Transverse colon (tissue), 4 donors: Measurements from ENCODE around the gene ZNF684. TPM values are rescaled to one million over a fixed set of nuclear protein-coding genes. Genes with fewer than 3 reads are reported as not detected.
"Not testable (repeated sequence)": the region's sequence is repeated elsewhere in the genome, so short reads cannot be mapped to it uniquely, and the experiment has no call there.

Experiments
- DNase-seq: peaks from one replicate; pipeline ENCODE4 v3.0.0-alpha.2; 2019
- H3K27ac ChIP-seq, 4 donors: fragments of 200-600 bp; sonication (generic); 2 replicates each; pipeline ENCODE4 v1.5.1; 2016 to 2018; ENCODE audit warnings: inconsistent platforms in 4 of 4
- H3K27me3 ChIP-seq: fragments of 200-600 bp; sonication (generic); 2 replicates; pipeline ENCODE4 v1.5.1; 2017; ENCODE audit warnings: inconsistent platforms
- H3K36me3 ChIP-seq, 4 donors: fragments of 200-600 bp; sonication (generic); 2 replicates each; pipeline ENCODE4 v1.5.1; 2017 to 2019; ENCODE audit warnings: inconsistent platforms in 4 of 4
- H3K4me1 ChIP-seq, 4 donors: fragments of 200-600 bp; sonication (generic); 2 replicates each; pipeline ENCODE4 v1.5.1; 2017 to 2020; ENCODE audit warnings: inconsistent platforms in 4 of 4
- H3K4me3 ChIP-seq, 4 donors: fragments of 200-600 bp; sonication (generic); 1 replicate in 1 of 4; 2 replicates in 3 of 4; pipeline versions ENCODE4 v1.5.1 to v1.6.1; 2017 to 2019; ENCODE audit warnings: inconsistent platforms in 4 of 4
- H3K9me3 ChIP-seq, 2 donors: fragments of 200-600 bp; sonication (generic); 2 replicates each; pipeline ENCODE4 v1.5.1; 2017 to 2019; ENCODE audit warnings: inconsistent platforms in 2 of 2
- CTCF ChIP-seq, 5 experiments: fragments of 200-600 bp in 3 of 5; fragments of 450-650 bp in 2 of 5; sonication (generic) in 3 of 5; IDR thresholded peaks; 1 replicate in 2 of 5; 2 replicates in 3 of 5; pipeline ENCODE4 v1.5.1; 2016 to 2017; ENCODE audit warnings: antibody characterized with exemption in 5 of 5, inconsistent platforms in 3 of 5, mild to moderate bottlenecking in 2 of 5, moderate library complexity in 1 of 5
- EP300 ChIP-seq: sonication (generic); formaldehyde crosslinking; IDR thresholded peaks from one replicate; pipeline ENCODE4 v1.6.1; 2017; ENCODE audit warnings: antibody characterized with exemption, low read depth
- POLR2A ChIP-seq: fragments of 450-650 bp; IDR thresholded peaks from one replicate; pipeline ENCODE4 v1.6.1; 2016; ENCODE audit warnings: antibody characterized with exemption, mild to moderate bottlenecking, moderate library complexity
- POLR2AphosphoS5 ChIP-seq, 3 donors: sonication (generic); formaldehyde crosslinking; IDR thresholded peaks; one replicate each; pipeline ENCODE4 v1.6.1; 2016; ENCODE audit warnings: antibody characterized with exemption in 3 of 3
- WGBS, 2 donors: methylation state at CpG; one replicate each; pipeline ENCODE4 v1.1.5; 2018; ENCODE audit warnings: low coverage in 1 of 2; 5-methylcytosine and 5-hydroxymethylcytosine counted together
- in situ Hi-C, 4 donors: fragments of 200-750 bp; cut with MboI; loops; one replicate each; pipeline versions ENCODE4 v1.15.0 to v1.15.1; 2017; ENCODE audit warnings: low sequenced_read_pairs in 3 of 4, low pct_ligation_motif_present in 1 of 4, low pct_unique_long_range_greater_than_20kb in 1 of 4
- intact Hi-C: fragments of 100-400 bp; cut with DNase I; formaldehyde crosslinking; loops from one replicate; pipeline ENCODE4 v1.15.1; 2023; ENCODE audit warnings: low total_unique reads
- total RNA-seq, 4 donors: library from RNA; depleted of rRNA; stranded (reverse); fragments of >200 nt; gene quantifications; one replicate each; pipeline ENCODE4 v1.1.0, GENCODE V29; 2016

The ZNF684 gene
- total RNA-seq, result 1 to 10 TPM in 3 of 4 donors, not detected in 1; 5.4 to 7.1 (median 6.7) TPM

GRCh38 chr1:40531381-40532061 is at the start of gene ZNF684:
TSS of gene ZNF684 (plus strand) at chr1:40531637. CDS start at chr1:40533167, 1,530 bp downstream.
- 0% methylated on average over 4 to 35 of the region's 35 CpGs for WGBS, 2 donors
- intact Hi-C loops, result no loop called here
- H3K9me3 ChIP-seq, result no peaks in the 10 kb centered on the region
- DNase-seq, result peak; percentile 91
- H3K36me3 ChIP-seq, result peaks cover 0 to 4% (median 0%) of the 10 kb centered on the region in 4 donors
- H3K4me3 ChIP-seq, result peak within 1 kb of the TSS; percentile 44 to 63 (median 56)
- in situ Hi-C loops, result no loop called here
- H3K4me1 ChIP-seq, result peaks cover 0 to 22% (median 16%) of the 10 kb centered on the region in 4 donors
- peak; percentile 61 for TF ChIP-seq POLR2A
- no peak for TF ChIP-seq CTCF (IDR thresholded peaks at IDR 0.05)
- no peak for TF ChIP-seq EP300
- peak; percentile 53 to 85 (median 66) for TF ChIP-seq POLR2AphosphoS5 (IDR thresholded peaks at IDR 0.05)
- peak within 1 kb of the TSS; percentile 81 to 89 (median 86) for H3K27ac ChIP-seq
- no peaks in the 10 kb centered on the region for H3K27me3 ChIP-seq

- 96% methylated on average over 4 of the region's 4 CpGs; no CpG with 5 or more reads in 1 of the 2 donors for WGBS, 2 donors
- Histone ChIP-seq H3K27ac (no peak overlapping the region), H3K27me3 (no peaks in the 10 kb centered on the region), H3K4me1 (no peaks in the 10 kb centered on the region), H3K36me3 (peaks cover 0 to 56% (median 26%) of the 10 kb centered on the region in 4 donors), H3K4me3 (no peak overlapping the region), H3K9me3 (peaks cover 62 to 75% of the 10 kb centered on the region in 2 donors)
- intact Hi-C loops (no loop called here), in situ Hi-C loops (no loop called here)
- TF ChIP-seq POLR2AphosphoS5 (IDR thresholded peaks at IDR 0.05), result no peak
- TF ChIP-seq CTCF (IDR thresholded peaks at IDR 0.05), result no peak
- no peak for TF ChIP-seq POLR2A
- no peak for TF ChIP-seq EP300
- DNase-seq, result no peak
Observed at GRCh38 chr1:40495315-40495903, 36.0 kb upstream of the ZNF684 start.

GRCh38 chr1:40502651-40503050 is 28.8 kb upstream of the ZNF684 start:
- WGBS, 2 donors, result 94% methylated on average over 4 of the region's 4 CpGs; no CpG with 5 or more reads in 1 of the 2 donors
- intact Hi-C loops, H3K27ac ChIP-seq, in situ Hi-C loops, H3K27me3 ChIP-seq, H3K4me3 ChIP-seq, H3K4me1 ChIP-seq, DNase-seq, H3K36me3 ChIP-seq: not testable (repeated sequence)
- H3K9me3 ChIP-seq, result peaks cover 29 to 44% of the 10 kb centered on the region in 2 donors

- no peaks in the 10 kb centered on the region for H3K36me3 ChIP-seq
- H3K4me1 ChIP-seq, result peaks cover 0 to 17% (median 10%) of the 10 kb centered on the region in 4 donors
- in situ Hi-C loops (no loop called here), intact Hi-C loops (no loop called here)
- H3K27ac ChIP-seq, result peak overlapping the region; percentile 74 to 86 (median 82)
- H3K27me3 ChIP-seq, result no peaks in the 10 kb centered on the region
- no peak for DNase-seq
- TF ChIP-seq CTCF (IDR thresholded peaks at IDR 0.05), result no peak
- TF ChIP-seq POLR2A, result no peak
- 63 to 67% methylated on average over 6 of the region's 6 CpGs for WGBS, 2 donors
- peaks cover 2 to 22% of the 10 kb centered on the region in 2 donors for H3K9me3 ChIP-seq
- H3K4me3 ChIP-seq, result peak overlapping the region; percentile 62 to 85 (median 70)
Observed at GRCh38 chr1:40507973-40508372, 23.5 kb upstream of the ZNF684 start.
